ENCODE measurements around the gene SBNO1. TPM values are rescaled to one million over a fixed set of nuclear protein-coding genes. Genes with fewer than 3 reads are reported as not detected.

The SBNO1 gene
- polyA plus RNA-seq, 3 donors: 5.6 to 16.9 (median 11.4) TPM

GRCh38 chr12:123268850-123269249 lies 95.8 kb downstream of the SBNO1 start:
- H3K27ac ChIP-seq (ENCODE audit: low read depth in 1 of 2, low read length in 2 of 2): peak overlapping the region in 1 of 2 donors; percentile 34

More at GRCh38 chr12:123268850-123269249, 95.8 kb downstream of the SBNO1 start:
- Mint-ChIP-seq H3K4me1 (peaks cover 40% of the 10 kb centered on the region), H3K36me3 (peaks cover 20 to 26% of the 10 kb centered on the region in 2 donors), H3K27me3 (ENCODE audit: low read depth in 3 of 3) (peaks cover 0 to 8% (median 0%) of the 10 kb centered on the region in 3 donors), H3K4me3 (peak overlapping the region; percentile 89 to 96), H3K27ac (peak overlapping the region in 3 of 7 donors; percentile 35 to 72 (median 67)), H3K9me3 (no peaks in the 10 kb centered on the region)
- Histone ChIP-seq H3K27me3 (ENCODE audit: control insufficient read depth in 2 of 2, insufficient read depth in 2 of 2, low read length in 2 of 2) (peaks cover 0 to 2% of the 10 kb centered on the region in 2 donors), H2AFZ (ENCODE audit: insufficient read depth, low read depth, low read length, poor library complexity, severe bottlenecking) (peak overlapping the region; percentile 89), H3K9ac (ENCODE audit: insufficient read depth, low read length, poor library complexity, severe bottlenecking) (peak overlapping the region; percentile 63), H3K4me2 (replicated peaks; ENCODE audit: extremely low read depth, low read length, poor library complexity, severe bottlenecking) (peak overlapping the region; percentile 98), H3K9me3 (replicated peaks in 1 of 2; ENCODE audit: control insufficient read depth in 1 of 2, insufficient read depth in 1 of 2, low read length in 2 of 2) (no peaks in the 10 kb centered on the region), H3K36me3 (replicated peaks in 1 of 2; ENCODE audit: control insufficient read depth in 1 of 2, insufficient read depth in 2 of 2, low read length in 2 of 2) (peaks cover 5 to 14% of the 10 kb centered on the region in 2 donors), H3K4me1 (ENCODE audit: control insufficient read depth in 1 of 2, insufficient read depth in 2 of 2, low read length in 2 of 2) (peaks cover 37 to 44% of the 10 kb centered on the region in 2 donors), H3K4me3 (replicated peaks in 1 of 3; ENCODE audit: low read depth in 2 of 3, low read length in 3 of 3) (peak overlapping the region; percentile 29 to 84 (median 56)), H3K79me2 (ENCODE audit: insufficient read depth, low read length) (peaks cover 22% of the 10 kb centered on the region), H4K20me1 (ENCODE audit: insufficient read depth, low read length) (no peaks in the 10 kb centered on the region)
- no peak for TF ChIP-seq CTCF (IDR thresholded peaks at IDR 0.05)
- DNase-seq: no peak
- intact Hi-C loops (cut with micrococcal nuclease): no loop called here
- WGBS (ENCODE audit: insufficient coverage): 18% methylated on average over 12 of the region's 13 CpGs

All from CD14-positive monocyte (primary cell).